ENCODE measurements around the gene AGPAT4. TPM values are rescaled to one million over a fixed set of nuclear protein-coding genes. Genes with fewer than 3 reads are reported as not detected.

AGPAT4 gene
- total and polyA plus RNA-seq, 2 donors (not counting 3 experiments of a cell fraction or from before 2014, with no cell fraction given) = 10.2 to 15.2 TPM

DNA sequence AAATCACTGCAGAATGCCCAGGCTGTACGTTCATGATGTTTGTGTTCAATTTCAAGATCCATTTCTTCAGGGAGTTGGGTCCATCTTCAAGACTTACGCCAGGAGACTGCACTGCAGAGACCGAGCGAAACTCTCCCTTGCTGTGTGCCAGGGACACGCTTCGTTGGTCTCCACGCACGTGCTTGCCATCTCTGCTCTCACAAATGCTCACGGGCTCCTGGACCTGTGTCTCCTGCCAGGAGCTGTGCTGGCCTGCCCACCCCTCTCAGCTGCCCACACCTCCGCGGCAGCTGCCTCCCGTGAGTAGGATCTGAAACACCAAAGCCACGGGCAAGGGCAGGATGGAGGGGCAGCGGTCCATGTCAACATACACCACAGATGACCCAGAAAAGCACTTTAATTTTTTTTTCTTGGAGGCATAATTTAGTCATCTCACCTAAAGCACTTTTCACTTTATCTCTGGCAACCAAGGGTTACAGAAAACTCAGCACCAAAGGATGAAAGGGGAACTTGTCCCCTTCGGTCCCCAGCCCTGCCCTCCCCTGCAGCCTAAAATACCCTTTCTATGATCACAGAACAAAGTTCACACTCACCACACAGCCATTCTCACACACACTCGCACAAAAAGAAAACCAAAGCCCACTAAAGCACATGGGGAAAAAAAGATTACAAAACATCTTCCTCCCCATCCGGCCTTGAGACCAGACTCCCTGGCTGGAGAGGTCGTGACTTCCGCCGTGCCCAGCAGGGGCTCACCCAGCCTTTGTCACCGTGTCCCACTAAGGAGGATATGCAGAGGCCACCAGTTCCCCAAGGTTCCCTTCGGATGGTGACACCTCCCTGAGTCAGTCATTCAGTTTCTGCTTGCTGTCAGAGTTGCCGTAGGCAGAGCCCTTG, 137.9 kb downstream of the AGPAT4 start:
- Histone ChIP-seq H3K9ac (replicated peaks; ENCODE audit: extremely low read depth, insufficient read depth, low read length) (no peak overlapping the region), H3K4me2 (ENCODE audit: insufficient read depth, low read length) (no peak overlapping the region), H2AFZ (ENCODE audit: low read depth, low read length) (no peak overlapping the region), H3K9me3 (replicated peaks; ENCODE audit: control insufficient read depth, insufficient read depth, low read length) (no peaks in the 10 kb centered on the region), H3K79me2 (ENCODE audit: control insufficient read depth, insufficient read depth, low read length) (no peaks in the 10 kb centered on the region), H3K36me3 (ENCODE audit: control insufficient read depth in 2 of 2, extremely low read depth in 1 of 2, insufficient read depth in 2 of 2, low read length in 2 of 2) (peaks cover 0 to 7% of the 10 kb centered on the region in 2 experiments), H3K27ac (ENCODE audit: insufficient read depth, low read depth, low read length) (no peak overlapping the region), H3K4me3 (replicated peaks in 1 of 3; ENCODE audit: insufficient read depth in 1 of 3, low read depth in 1 of 3, low read length in 3 of 3) (no peak overlapping the region), H3K4me1 (ENCODE audit: control insufficient read depth, extremely low read depth, insufficient read depth, low read length) (no peaks in the 10 kb centered on the region), H3K9me1 (replicated peaks; ENCODE audit: control insufficient read depth, extremely low read depth, insufficient read depth, low read length) (no peaks in the 10 kb centered on the region), H3K27me3 (ENCODE audit: control insufficient read depth in 2 of 2, insufficient read depth in 2 of 2, low read length in 2 of 2) (no peaks in the 10 kb centered on the region), H4K20me1 (replicated peaks; ENCODE audit: control insufficient read depth, extremely low read depth, insufficient read depth, low read length) (no peaks in the 10 kb centered on the region)
- dilution Hi-C loops (cut with MboI; ENCODE audit: extremely low pct_ligation_motif_present, low sequenced_read_pairs) = no loop called here
- intact Hi-C loops (cut with micrococcal nuclease) = no loop called here
- TF ChIP-seq, protein P1, sequence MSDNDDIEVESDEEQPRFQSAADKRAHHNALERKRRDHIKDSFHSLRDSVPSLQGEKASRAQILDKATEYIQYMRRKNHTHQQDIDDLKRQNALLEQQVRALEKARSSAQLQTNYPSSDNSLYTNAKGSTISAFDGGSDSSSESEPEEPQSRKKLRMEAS (IDR thresholded peaks at IDR 0.05; ENCODE audit: insufficient read depth, insufficient read length) = no peak
- TF ChIP-seq GATA2 (IDR thresholded peaks at IDR 0.05; ENCODE audit: insufficient read depth, insufficient read length, low read depth, low read length) = no peak
- no peak for TF ChIP-seq POLR2AphosphoS5 (IDR thresholded peaks at IDR 0.05; ENCODE audit: insufficient read depth, low read depth, low read length)
- no peak for TF ChIP-seq JUN (IDR thresholded peaks at IDR 0.05; ENCODE audit: borderline replicate concordance, insufficient read depth, insufficient read length, low read depth)
- TF ChIP-seq FOS (IDR thresholded peaks at IDR 0.05; ENCODE audit: borderline replicate concordance, insufficient read depth, low read length) = no peak
- no peak for TF ChIP-seq CTCF (IDR thresholded peaks at IDR 0.05; ENCODE audit: extremely low read depth in 1 of 2, insufficient read depth in 1 of 2, low read depth in 1 of 2, low read length in 2 of 2)
- TF ChIP-seq EZH2 (IDR thresholded peaks at IDR 0.05; ENCODE audit: borderline replicate concordance, low read depth, low read length, severe bottlenecking) = no peak
- TF ChIP-seq POLR2A (IDR thresholded peaks at IDR 0.05; ENCODE audit: low read depth, low read length) = no peak
- TF ChIP-seq MYC (IDR thresholded peaks at IDR 0.05; ENCODE audit: low read depth, low read length) = no peak
- ChIA-PET POLR2A (no interaction called here), CTCF (interaction anchor here (1.2 to 1.3 kb wide), 2 partner anchors 205 to 235 kb away, joined by 3 read pairs; no protein-coding TSS in a partner anchor)
- FAIRE-seq (no peak), DNase-seq (ENCODE audit: low read depth, low spot score) (no peak)
- no TSS peak for BruUV-seq (replicated peaks)
